ACC112 (cell line): ENCODE results near the gene C2orf49.
A peak's percentile ranks its signal among the peaks of the same experiment; 100 is the strongest.

Experiments used
- H2AFZ ChIP-seq: fragments of 200-600 bp; sonication (generic); one replicate; pipeline ENCODE4 v1.6.0; 2017; ENCODE audit warnings: antibody characterized with exemption, low read length; ENCODE audit not compliant: unreplicated experiment
- H3K27ac ChIP-seq: fragments of 200-600 bp; sonication (generic); 2 replicates; pipeline ENCODE4 v1.5.1; 2014; ENCODE audit warnings: low read depth, mild to moderate bottlenecking, antibody characterized with exemption, low read length, moderate library complexity
- H3K27me3 ChIP-seq: fragments of 200-600 bp; sonication (generic); 2 replicates; pipeline ENCODE4 v1.6.1; 2014; ENCODE audit warnings: mild to moderate bottlenecking, antibody characterized with exemption, low read length, moderate library complexity, mixed read lengths; ENCODE audit not compliant: insufficient read depth
- H3K36me3 ChIP-seq: fragments of 200-600 bp; sonication (generic); 2 replicates; pipeline ENCODE4 v1.6.1; 2016; ENCODE audit warnings: mild to moderate bottlenecking, antibody characterized with exemption, low read length, moderate library complexity, mixed read lengths; ENCODE audit not compliant: insufficient read depth
- H3K4me1 ChIP-seq: fragments of 200-600 bp; sonication (generic); one replicate; pipeline ENCODE4 v1.6.1; 2016; ENCODE audit warnings: low read length, mixed read lengths; ENCODE audit not compliant: insufficient read depth, unreplicated experiment, control insufficient read depth
- H3K4me3 ChIP-seq: fragments of 200-600 bp; sonication (generic); 2 replicates; pipeline ENCODE4 v1.5.1; 2014; ENCODE audit warnings: mild to moderate bottlenecking, low read depth, low read length
- H3K79me2 ChIP-seq: fragments of 200-600 bp; sonication (generic); one replicate; pipeline ENCODE4 v1.6.0; 2016; ENCODE audit warnings: low read length; ENCODE audit not compliant: control insufficient read depth, unreplicated experiment, insufficient read depth

The C2orf49 gene

GRCh38 chr2:105383432-105384166, 46.3 kb downstream of the C2orf49 start:
- H3K4me3 ChIP-seq, result no peak overlapping the region
- peaks cover 94% of the 10 kb centered on the region for H3K79me2 ChIP-seq
- H3K4me1 ChIP-seq, result peaks cover 73% of the 10 kb centered on the region
- H3K36me3 ChIP-seq, result peaks cover 69% of the 10 kb centered on the region
- H3K27me3 ChIP-seq, result no peaks in the 10 kb centered on the region
- H2AFZ ChIP-seq, result no peak overlapping the region
- H3K27ac ChIP-seq, result peak overlapping the region; percentile 44

GRCh38 chr2:105384216-105384615, 46.9 kb downstream of the C2orf49 start:
- no peaks in the 10 kb centered on the region for H3K27me3 ChIP-seq
- peaks cover 94% of the 10 kb centered on the region for H3K79me2 ChIP-seq
- peak overlapping the region; percentile 44 for H3K27ac ChIP-seq
- H3K36me3 ChIP-seq, result peaks cover 69% of the 10 kb centered on the region
- no peak overlapping the region for H2AFZ ChIP-seq
- H3K4me3 ChIP-seq, result no peak overlapping the region
- H3K4me1 ChIP-seq, result peaks cover 73% of the 10 kb centered on the region

- Histone ChIP-seq H3K79me2 (peaks cover 94% of the 10 kb centered on the region), H3K4me1 (peaks cover 73% of the 10 kb centered on the region), H2AFZ (no peak overlapping the region), H3K4me3 (no peak overlapping the region), H3K27me3 (no peaks in the 10 kb centered on the region), H3K27ac (peak overlapping the region; percentile 10), H3K36me3 (peaks cover 72% of the 10 kb centered on the region)
Observed at GRCh38 chr2:105384861-105385260, 47.5 kb downstream of the C2orf49 start.

- peaks cover 61% of the 10 kb centered on the region for H3K36me3 ChIP-seq
- peak overlapping the region; percentile 10 for H3K27ac ChIP-seq
- H3K4me3 ChIP-seq, result no peak overlapping the region
- H3K4me1 ChIP-seq, result peaks cover 71% of the 10 kb centered on the region
- no peaks in the 10 kb centered on the region for H3K27me3 ChIP-seq
- peaks cover 93% of the 10 kb centered on the region for H3K79me2 ChIP-seq
- H2AFZ ChIP-seq, result no peak overlapping the region
Observed at GRCh38 chr2:105385731-105386540, 48.6 kb downstream of the C2orf49 start.

GRCh38 chr2:105387225-105387624, 49.9 kb downstream of the C2orf49 start:
- Histone ChIP-seq H3K27me3 (no peaks in the 10 kb centered on the region), H3K4me1 (peaks cover 71% of the 10 kb centered on the region), H3K79me2 (peaks cover 93% of the 10 kb centered on the region), H2AFZ (no peak overlapping the region), H3K4me3 (no peak overlapping the region), H3K27ac (peak overlapping the region; percentile 94), H3K36me3 (peaks cover 48% of the 10 kb centered on the region)

GRCh38 chr2:105388971-105389381, 51.6 kb downstream of the C2orf49 start:
- no peaks in the 10 kb centered on the region for H3K27me3 ChIP-seq
- H3K27ac ChIP-seq, result peak overlapping the region; percentile 94
- peaks cover 45% of the 10 kb centered on the region for H3K36me3 ChIP-seq
- H3K4me1 ChIP-seq, result peaks cover 78% of the 10 kb centered on the region
- H3K79me2 ChIP-seq, result peaks cover 95% of the 10 kb centered on the region
- H2AFZ ChIP-seq, result no peak overlapping the region
- H3K4me3 ChIP-seq, result peak overlapping the region; percentile 6; the same call in 1 of the 2 replicates

GRCh38 chr2:105390454-105390853, 53.1 kb downstream of the C2orf49 start:
- Histone ChIP-seq H3K27ac (peak overlapping the region; percentile 94), H3K4me3 (peak overlapping the region; percentile 32; the same call in 1 of the 2 replicates), H3K79me2 (peaks cover 96% of the 10 kb centered on the region), H2AFZ (no peak overlapping the region), H3K27me3 (no peaks in the 10 kb centered on the region), H3K36me3 (peaks cover 43% of the 10 kb centered on the region), H3K4me1 (peaks cover 93% of the 10 kb centered on the region)

- Histone ChIP-seq H3K79me2 (peaks cover 96% of the 10 kb centered on the region), H3K4me1 (peaks cover 93% of the 10 kb centered on the region), H3K36me3 (peaks cover 43% of the 10 kb centered on the region), H3K27ac (peak overlapping the region; percentile 94), H2AFZ (no peak overlapping the region), H3K4me3 (peak overlapping the region; percentile 61; the same call in 1 of the 2 replicates), H3K27me3 (no peaks in the 10 kb centered on the region)
Observed at GRCh38 chr2:105391058-105391627, 53.8 kb downstream of the C2orf49 start.

- Histone ChIP-seq H3K4me1 (peaks cover 93% of the 10 kb centered on the region), H3K27ac (peak overlapping the region; percentile 94), H3K36me3 (peaks cover 43% of the 10 kb centered on the region), H3K79me2 (peaks cover 96% of the 10 kb centered on the region), H3K4me3 (peak overlapping the region; percentile 61; the same call in 1 of the 2 replicates), H2AFZ (no peak overlapping the region), H3K27me3 (no peaks in the 10 kb centered on the region)
Observed at GRCh38 chr2:105391763-105392662, 54.7 kb downstream of the C2orf49 start.
